Mesenchymal stem cell (in vitro differentiated cells and primary cell): ENCODE data around the gene UTF1.
A peak's percentile ranks its signal among the peaks of the same experiment; 100 is the strongest.

Source experiments
- DNase-seq: peaks from one replicate; pipeline ENCODE4 v3.0.0-alpha.2; 2013
- H2AFZ ChIP-seq: one replicate; pipeline ENCODE4 v1.6.1; 2013; ENCODE audit warnings: low read depth, mild to moderate bottlenecking, control low read depth, inconsistent platforms, low read length, moderate library complexity
- H2AK5ac ChIP-seq: 2 replicates; pipeline ENCODE4 v1.6.1; 2013; ENCODE audit warnings: low read length, moderate library complexity, mild to moderate bottlenecking, inconsistent platforms; ENCODE audit not compliant: severe bottlenecking
- H2BK120ac ChIP-seq: one replicate; pipeline ENCODE4 v1.6.1; 2013; ENCODE audit warnings: low read depth, mild to moderate bottlenecking, inconsistent platforms, low read length, moderate library complexity
- H2BK12ac ChIP-seq, 2 experiments: one replicate each; pipeline ENCODE4 v1.6.1; 2013; ENCODE audit warnings: inconsistent platforms in 2 of 2, low read length in 2 of 2, mild to moderate bottlenecking in 2 of 2, moderate library complexity in 2 of 2, control low read depth in 1 of 2
- H2BK15ac ChIP-seq: one replicate; pipeline ENCODE4 v1.6.1; 2013; ENCODE audit warnings: mild to moderate bottlenecking, low read depth, inconsistent platforms; ENCODE audit not compliant: poor library complexity, severe bottlenecking
- H2BK5ac ChIP-seq: 2 replicates; pipeline ENCODE4 v1.6.1; 2013; ENCODE audit warnings: low read depth, mild to moderate bottlenecking, low read length, control low read depth, inconsistent platforms; ENCODE audit not compliant: poor library complexity, severe bottlenecking
- H3K14ac ChIP-seq, 2 experiments: one replicate each; pipeline ENCODE4 v1.6.1; 2013; ENCODE audit warnings: inconsistent platforms in 2 of 2, low read length in 2 of 2, control low read depth in 1 of 2, mild to moderate bottlenecking in 1 of 2, moderate library complexity in 1 of 2
- H3K18ac ChIP-seq, 2 experiments: one replicate each; pipeline ENCODE4 v1.6.1; 2013; ENCODE audit warnings: inconsistent platforms in 2 of 2, low read length in 2 of 2, control low read depth in 1 of 2, low read depth in 1 of 2, mild to moderate bottlenecking in 1 of 2
- H3K23ac ChIP-seq, 2 experiments: one replicate each; pipeline ENCODE4 v1.6.1; 2013; ENCODE audit warnings: inconsistent platforms in 2 of 2, low read length in 2 of 2, mild to moderate bottlenecking in 2 of 2, moderate library complexity in 2 of 2, control low read depth in 1 of 2
- H3K27ac ChIP-seq: 2 replicates; pipeline ENCODE4 v1.5.1; 2013; ENCODE audit warnings: mild to moderate bottlenecking, moderate library complexity, low read length, control low read depth, inconsistent platforms; ENCODE audit not compliant: poor library complexity, severe bottlenecking
- H3K27me3 ChIP-seq, 2 experiments: 2 replicates each; pipeline versions ENCODE4 v1.6.1 to v1.7.0; 2013; ENCODE audit warnings: low read length in 2 of 2, mild to moderate bottlenecking in 2 of 2, moderate library complexity in 2 of 2, control low read depth in 1 of 2, inconsistent platforms in 1 of 2; ENCODE audit not compliant: control insufficient read depth in 1 of 2, insufficient read depth in 1 of 2
- H3K36me3 ChIP-seq, 2 experiments: 2 replicates each; pipeline versions ENCODE4 v1.6.1 to v1.7.0; 2013; ENCODE audit warnings: low read length in 2 of 2, control low read depth in 1 of 2, inconsistent platforms in 1 of 2, low read depth in 1 of 2, mild to moderate bottlenecking in 1 of 2; ENCODE audit not compliant: insufficient read depth in 2 of 2, control insufficient read depth in 1 of 2
- H3K4ac ChIP-seq, 2 experiments: one replicate each; pipeline ENCODE4 v1.6.1; 2013; ENCODE audit warnings: inconsistent platforms in 2 of 2, low read length in 2 of 2, mild to moderate bottlenecking in 2 of 2, moderate library complexity in 2 of 2, control low read depth in 1 of 2, low read depth in 1 of 2
- H3K4me1 ChIP-seq: 2 replicates; pipeline ENCODE4 v1.6.1; 2013; ENCODE audit warnings: low read depth, low read length, control low read depth; ENCODE audit not compliant: control insufficient read depth, insufficient read depth
- H3K4me2 ChIP-seq: 2 replicates; pipeline ENCODE4 v1.6.1; 2013; ENCODE audit warnings: low read length, mild to moderate bottlenecking, inconsistent platforms; ENCODE audit not compliant: poor library complexity, severe bottlenecking
- H3K4me3 ChIP-seq, 2 experiments: 2 replicates each; pipeline versions ENCODE4 v1.5.1 to v1.7.0; 2013; ENCODE audit warnings: low read length in 2 of 2, mild to moderate bottlenecking in 2 of 2, control low read depth in 1 of 2, low read depth in 1 of 2; ENCODE audit not compliant: insufficient read depth in 1 of 2
- H3K79me1 ChIP-seq: replicated peaks from 2 replicates; pipeline ENCODE4 v1.6.1; 2013; ENCODE audit warnings: mild to moderate bottlenecking, control low read depth, low read length, inconsistent platforms; ENCODE audit not compliant: poor library complexity, severe bottlenecking
- H3K9ac ChIP-seq: 2 replicates; pipeline ENCODE4 v1.7.0; 2013; ENCODE audit warnings: mild to moderate bottlenecking, low read length, moderate library complexity
- H3K9me3 ChIP-seq: 2 replicates; pipeline ENCODE4 v1.7.0; 2013; ENCODE audit warnings: mild to moderate bottlenecking, low read length; ENCODE audit not compliant: control insufficient read depth
- H4K8ac ChIP-seq: one replicate; pipeline ENCODE4 v1.6.1; 2013; ENCODE audit warnings: inconsistent platforms, mild to moderate bottlenecking, low read length, moderate library complexity
- H4K91ac ChIP-seq: one replicate; pipeline ENCODE4 v1.6.1; 2013; ENCODE audit warnings: mild to moderate bottlenecking, low read length, inconsistent platforms
- WGBS: methylation state at CpG from one replicate; pipeline ENCODE4 v1.1.7; 2013; ENCODE audit warnings: mixed read lengths; 5-methylcytosine and 5-hydroxymethylcytosine counted together

Gene UTF1

GRCh38 chr10:133273534-133274143 lies 43.6 kb downstream of the UTF1 start:
- no peak overlapping the region for H2AFZ ChIP-seq
- H3K23ac ChIP-seq, result no peak overlapping the region
- no peak overlapping the region for H2BK15ac ChIP-seq
- H3K9me3 ChIP-seq, result no peaks in the 10 kb centered on the region
- H3K18ac ChIP-seq, result no peak overlapping the region
- peaks cover 35% of the 10 kb centered on the region for H3K4me1 ChIP-seq
- H3K79me1 ChIP-seq, result peaks cover 4% of the 10 kb centered on the region
- H3K36me3 ChIP-seq, result peaks cover 5 to 60% of the 10 kb centered on the region in 2 experiments
- no peak overlapping the region for H3K4me2 ChIP-seq
- no peak overlapping the region for H3K4me3 ChIP-seq
- no peak overlapping the region for H4K8ac ChIP-seq
- no peak overlapping the region for H4K91ac ChIP-seq
- H3K27me3 ChIP-seq, result peaks cover 0 to 26% of the 10 kb centered on the region in 2 experiments
- no peak overlapping the region for H3K9ac ChIP-seq
- no peak overlapping the region for H3K4ac ChIP-seq
- no peak for DNase-seq
- 91% methylated on average over 28 of the region's 28 CpGs for WGBS
- no peak overlapping the region for H2AK5ac ChIP-seq
- no peak overlapping the region for H2BK5ac ChIP-seq
- H2BK120ac ChIP-seq, result no peak overlapping the region
- no peak overlapping the region for H3K14ac ChIP-seq
- H3K27ac ChIP-seq, result no peak overlapping the region
- H2BK12ac ChIP-seq, result no peak overlapping the region

- H3K4me3 ChIP-seq, result no peak overlapping the region
- no peak overlapping the region for H3K18ac ChIP-seq
- H2AK5ac ChIP-seq, result no peak overlapping the region
- H2AFZ ChIP-seq, result no peak overlapping the region
- no peak overlapping the region for H2BK5ac ChIP-seq
- 69% methylated on average over 26 of the region's 26 CpGs for WGBS
- H2BK15ac ChIP-seq, result no peak overlapping the region
- no peak overlapping the region for H2BK120ac ChIP-seq
- peaks cover 18 to 54% of the 10 kb centered on the region in 2 experiments for H3K36me3 ChIP-seq
- H3K14ac ChIP-seq, result no peak overlapping the region
- H3K4ac ChIP-seq, result no peak overlapping the region
- no peak overlapping the region for H3K4me2 ChIP-seq
- H3K9ac ChIP-seq, result no peak overlapping the region
- no peak overlapping the region for H4K8ac ChIP-seq
- H3K79me1 ChIP-seq, result peaks cover 4% of the 10 kb centered on the region
- H2BK12ac ChIP-seq, result no peak overlapping the region
- no peak for DNase-seq
- no peak overlapping the region for H3K23ac ChIP-seq
- H3K4me1 ChIP-seq, result peaks cover 46% of the 10 kb centered on the region
- no peaks in the 10 kb centered on the region for H3K9me3 ChIP-seq
- no peak overlapping the region for H4K91ac ChIP-seq
- no peak overlapping the region for H3K27ac ChIP-seq
- peaks cover 0 to 26% of the 10 kb centered on the region in 2 experiments for H3K27me3 ChIP-seq
Measured at GRCh38 chr10:133274751-133275683, 45.0 kb downstream of the UTF1 start.

- Histone ChIP-seq H3K4ac (no peak overlapping the region), H3K36me3 (peaks cover 25 to 54% of the 10 kb centered on the region in 2 experiments)
Measured at GRCh38 chr10:133275684-133276092, 45.7 kb downstream of the UTF1 start.

GRCh38 chr10:133276100-133276434 lies 46.0 kb downstream of the UTF1 start:
- DNase-seq, result no peak
- no peak overlapping the region for H3K23ac ChIP-seq
- no peak overlapping the region for H3K27ac ChIP-seq
- peak overlapping the region; percentile 26 for H2BK15ac ChIP-seq
- H2BK120ac ChIP-seq, result no peak overlapping the region
- H3K18ac ChIP-seq, result no peak overlapping the region
- H3K36me3 ChIP-seq, result peaks cover 25 to 54% of the 10 kb centered on the region in 2 experiments
- H2AFZ ChIP-seq, result no peak overlapping the region
- no peak overlapping the region for H3K14ac ChIP-seq
- peaks cover 0 to 26% of the 10 kb centered on the region in 2 experiments for H3K27me3 ChIP-seq
- H2BK5ac ChIP-seq, result no peak overlapping the region
- 63% methylated on average over 6 of the region's 6 CpGs for WGBS
- no peak overlapping the region for H2BK12ac ChIP-seq
- peak overlapping the region in 1 of 2 experiments; percentile 18 for H3K4me3 ChIP-seq
- no peak overlapping the region for H2AK5ac ChIP-seq
- H4K8ac ChIP-seq, result no peak overlapping the region
- no peak overlapping the region for H3K4ac ChIP-seq
- H3K79me1 ChIP-seq, result peaks cover 4% of the 10 kb centered on the region
- peaks cover 53% of the 10 kb centered on the region for H3K4me1 ChIP-seq
- H3K4me2 ChIP-seq, result peak overlapping the region; percentile 62
- no peak overlapping the region for H4K91ac ChIP-seq
- H3K9me3 ChIP-seq, result no peaks in the 10 kb centered on the region
- no peak overlapping the region for H3K9ac ChIP-seq

More at GRCh38 chr10:133275684-133276092, 45.7 kb downstream of the UTF1 start:
- Histone ChIP-seq H2AK5ac (no peak overlapping the region), H3K23ac (no peak overlapping the region), H4K91ac (no peak overlapping the region), H3K4me3 (no peak overlapping the region), H3K9ac (no peak overlapping the region), H3K27ac (no peak overlapping the region), H3K4me2 (no peak overlapping the region), H3K27me3 (peaks cover 0 to 26% of the 10 kb centered on the region in 2 experiments), H2AFZ (no peak overlapping the region), H3K9me3 (no peaks in the 10 kb centered on the region), H3K4me1 (peaks cover 52% of the 10 kb centered on the region), H3K18ac (no peak overlapping the region), H2BK15ac (peak overlapping the region; percentile 26), H2BK5ac (no peak overlapping the region), H2BK120ac (no peak overlapping the region), H3K79me1 (peaks cover 4% of the 10 kb centered on the region), H2BK12ac (no peak overlapping the region), H3K14ac (no peak overlapping the region), H4K8ac (no peak overlapping the region)
- 42% methylated on average over 12 of the region's 12 CpGs for WGBS
- no peak for DNase-seq
